Right kidney (tissue), 9 donors: Measurements from ENCODE around the gene NELL2.
"Not testable (repeated sequence)": the region's sequence is repeated elsewhere in the genome, so short reads cannot be mapped to it uniquely, and the experiment has no call there.

Experiments used
- DNase-seq: peaks from one replicate; pipeline ENCODE4 v3.0.0-alpha.2; 2016
- long read RNA-seq, 8 donors: transcript quantifications; one replicate each; lab custom pipeline, GENCODE V29; 2026

Gene NELL2
- long read RNA-seq, donor 1, partial matches to known transcripts, result 5 of 8 reads
- long read RNA-seq, donor 1, other reads (novel, unspliced or antisense), result 0 of 8 reads
- long read RNA-seq, donor 2, partial matches to known transcripts, result 0 of 1 reads
- long read RNA-seq, donor 2, other reads (novel, unspliced or antisense), result 0 of 1 reads
- long read RNA-seq, donor 3, result 0 reads
- long read RNA-seq, donor 4, partial matches to known transcripts, result 5 of 8 reads
- long read RNA-seq, donor 4, other reads (novel, unspliced or antisense), result 0 of 8 reads
- long read RNA-seq, donor 5, partial matches to known transcripts, result 6 of 8 reads
- long read RNA-seq, donor 5, other reads (novel, unspliced or antisense), result 0 of 8 reads
- long read RNA-seq, donor 6, partial matches to known transcripts, result 0 of 2 reads
- long read RNA-seq, donor 6, other reads (novel, unspliced or antisense), result 0 of 2 reads
- long read RNA-seq, donor 7, partial matches to known transcripts, result 0 of 5 reads
- long read RNA-seq, donor 7, other reads (novel, unspliced or antisense), result 0 of 5 reads
- long read RNA-seq, donor 8, partial matches to known transcripts, result 6 of 8 reads
- long read RNA-seq, donor 8, other reads (novel, unspliced or antisense), result 0 of 8 reads

DNA sequence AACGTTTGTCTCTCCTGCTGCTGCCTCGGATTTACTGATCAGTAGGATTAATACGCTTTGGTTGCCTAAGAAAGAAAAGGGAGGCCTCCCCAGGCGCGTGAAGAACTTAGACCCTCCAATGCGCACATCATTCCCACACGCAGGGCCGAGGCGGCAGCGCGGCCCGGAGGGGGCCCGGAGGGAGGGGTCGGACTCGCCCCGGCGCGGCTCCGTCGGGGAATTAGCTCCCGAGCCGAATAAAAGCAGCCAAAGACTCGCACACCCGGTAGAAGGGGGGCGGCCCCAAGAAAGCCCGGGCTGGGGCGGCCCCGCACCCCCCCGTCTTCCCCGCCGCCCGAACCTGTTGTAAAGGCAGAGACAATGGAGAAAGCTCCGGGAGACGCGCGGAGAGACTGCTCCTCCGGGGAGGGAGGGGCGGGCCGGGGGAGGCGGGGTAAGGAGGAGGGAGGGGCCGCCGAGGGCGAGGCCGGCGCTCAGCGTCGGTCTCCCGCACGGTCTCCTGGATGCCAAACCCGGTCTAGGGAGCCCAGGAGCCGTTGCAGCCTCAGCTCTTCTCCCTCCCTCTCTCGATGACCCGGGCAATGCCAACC is at the start of gene NELL2:
NELL2 (minus strand) TSS at position 362 of the 590 bp plus-strand sequence. CDS start 446 bp downstream, outside the sequence.
- DNase-seq, result no peak

DNA sequence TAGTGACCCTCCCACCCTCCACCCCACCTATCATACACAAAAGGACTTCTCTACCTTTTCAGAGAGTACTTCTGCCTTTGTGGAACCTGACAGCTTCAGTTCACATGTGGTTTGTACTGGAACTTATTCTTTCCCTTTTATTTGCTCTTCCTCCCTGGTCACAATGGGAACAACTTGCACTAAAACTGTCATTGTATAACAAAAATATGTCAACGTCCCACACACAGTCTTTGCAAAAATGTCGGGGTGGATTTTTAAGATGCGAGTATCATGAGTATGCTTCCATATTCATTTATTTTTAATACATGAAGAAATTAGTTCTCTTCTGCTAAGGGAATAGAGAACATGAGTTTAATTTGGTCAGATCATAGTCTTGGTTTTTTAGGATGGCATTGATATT is 45.6 kb upstream of the NELL2 start:
- no peak for DNase-seq

DNA sequence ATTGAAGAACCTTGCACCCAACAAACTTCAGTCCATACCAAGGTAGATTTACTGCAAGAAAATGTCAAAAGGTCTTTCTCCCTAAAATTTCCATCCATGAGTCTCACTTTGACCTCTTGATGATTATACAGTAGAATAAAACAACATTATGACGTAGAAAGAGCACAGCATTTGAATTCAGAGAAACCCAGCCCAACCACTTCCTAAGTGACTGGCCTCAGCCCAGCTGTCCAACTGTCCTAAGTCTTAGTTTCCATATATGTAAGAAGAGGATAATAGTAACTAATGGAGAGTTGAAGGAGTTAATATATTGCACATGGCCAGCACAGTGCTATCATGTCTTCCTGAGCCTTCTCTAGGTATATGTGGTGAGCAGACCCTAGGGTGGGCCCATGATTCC is 41.0 kb upstream of the NELL2 start:
- DNase-seq, result no peak

DNA sequence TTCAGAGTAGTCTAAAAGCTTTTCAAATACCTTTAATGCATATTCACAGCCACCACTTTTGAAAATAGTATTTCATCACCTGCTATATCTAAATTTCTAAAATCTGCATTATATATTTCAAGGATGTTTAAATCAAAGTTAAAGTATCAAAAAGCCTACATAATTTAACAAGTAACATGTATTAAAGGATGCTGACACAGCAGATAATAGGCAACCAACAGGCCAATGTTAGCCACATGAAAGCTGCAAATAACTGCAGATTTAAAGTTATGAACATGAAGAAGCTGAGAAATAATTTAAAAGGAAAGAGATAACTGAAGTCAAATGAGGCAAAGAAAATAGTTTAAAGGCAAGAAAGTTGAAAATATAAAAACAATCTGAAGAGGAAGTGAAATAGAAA is 39.8 kb upstream of the NELL2 start:
- DNase-seq, result no peak

DNA sequence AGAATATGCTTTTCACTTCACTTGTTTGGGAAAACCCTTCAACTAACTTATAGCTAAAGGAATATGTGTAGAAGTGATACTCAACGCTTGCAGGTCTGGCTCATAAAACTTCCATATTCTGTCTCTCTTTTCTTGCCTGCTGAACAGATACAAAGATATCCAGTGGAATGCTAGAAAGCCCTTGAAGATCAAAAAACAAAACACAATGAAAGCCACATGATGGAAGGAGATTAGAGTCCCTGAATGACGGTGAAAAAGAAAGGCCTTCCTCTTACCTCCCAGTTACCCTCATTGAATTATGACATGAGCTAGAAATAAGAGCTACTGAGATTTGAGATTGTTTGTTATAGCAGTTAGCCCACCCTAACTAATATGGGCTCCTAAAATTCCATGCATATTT is 28.2 kb upstream of the NELL2 start:
- no peak for DNase-seq

DNA sequence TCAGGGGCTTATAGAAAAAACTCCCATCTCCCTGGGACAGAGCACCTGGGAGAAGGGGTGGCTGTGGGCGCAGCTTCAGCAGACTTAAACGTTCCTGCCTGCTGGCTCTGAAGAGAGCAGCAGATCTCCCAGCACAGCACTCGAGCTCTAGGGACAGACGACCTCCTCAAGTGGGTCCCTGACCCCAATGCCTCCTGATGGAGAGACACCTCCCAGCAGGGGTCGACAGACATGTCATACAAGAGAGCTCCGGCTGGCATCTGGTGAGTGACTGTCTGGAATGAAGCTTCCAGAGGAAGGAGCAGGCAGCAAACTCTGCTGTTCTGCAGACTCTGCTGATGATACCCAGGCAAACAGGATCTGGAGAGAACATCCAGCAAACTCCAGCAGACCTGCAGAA is 22.0 kb upstream of the NELL2 start:
- DNase-seq, result not testable (repeated sequence)

DNA sequence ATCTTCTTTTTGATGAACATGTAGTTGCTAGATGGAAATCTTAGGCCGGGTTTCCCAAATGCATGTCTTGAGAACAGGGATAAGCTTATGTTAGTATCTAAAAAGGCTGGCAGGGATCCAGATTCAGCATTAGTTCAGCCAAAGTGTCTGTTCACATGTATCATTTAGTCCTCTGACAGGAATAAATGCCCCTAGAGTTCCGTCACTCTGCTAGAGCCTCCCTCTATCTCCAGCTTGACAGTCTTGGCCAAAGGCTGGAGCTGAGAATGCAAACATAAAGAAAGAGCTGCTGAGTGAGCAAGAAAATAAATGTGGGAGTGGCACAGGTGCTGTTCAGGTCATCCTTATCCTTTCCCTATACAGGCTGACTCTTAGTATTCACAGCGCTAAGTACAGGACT is 13.8 kb upstream of the NELL2 start:
- DNase-seq, result no peak

DNA sequence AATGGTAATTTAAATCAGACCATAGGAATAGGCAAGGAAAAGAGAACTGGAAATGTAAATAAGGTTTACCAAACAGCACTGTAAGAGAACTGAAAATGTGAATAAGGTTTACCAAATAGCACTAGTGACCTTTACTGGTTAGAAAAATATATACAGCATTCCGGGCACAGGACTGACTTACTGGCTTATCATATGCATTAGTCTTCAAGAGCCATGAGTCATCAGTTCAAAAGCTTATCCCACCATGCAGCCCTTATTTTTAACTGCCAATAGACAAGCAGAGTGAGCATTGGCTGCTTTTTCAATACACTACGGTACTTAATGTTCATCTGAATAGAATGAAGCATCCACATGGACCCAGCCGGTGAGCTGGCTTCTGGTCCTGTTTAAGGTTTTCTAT is 13.0 kb upstream of the NELL2 start:
- no peak for DNase-seq

DNA sequence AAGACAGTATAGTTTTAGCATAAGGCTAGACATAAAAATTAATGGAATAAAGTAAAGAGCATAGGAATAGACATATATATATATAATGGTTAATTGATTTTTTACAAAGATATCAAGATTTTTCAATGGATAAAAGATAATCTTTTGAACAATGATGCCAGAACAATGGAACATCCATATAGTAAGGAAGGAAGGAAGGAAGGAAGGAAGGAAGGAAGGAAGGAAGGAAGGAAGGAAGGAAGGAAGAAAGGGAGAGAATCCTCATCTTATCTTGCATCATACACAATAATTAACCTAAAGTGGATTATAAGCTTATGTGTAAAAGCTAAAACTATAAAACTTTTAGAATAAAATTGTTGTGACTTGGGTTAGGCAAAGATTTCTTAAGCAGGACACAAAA is 9.8 kb upstream of the NELL2 start:
- DNase-seq, result no peak

DNA sequence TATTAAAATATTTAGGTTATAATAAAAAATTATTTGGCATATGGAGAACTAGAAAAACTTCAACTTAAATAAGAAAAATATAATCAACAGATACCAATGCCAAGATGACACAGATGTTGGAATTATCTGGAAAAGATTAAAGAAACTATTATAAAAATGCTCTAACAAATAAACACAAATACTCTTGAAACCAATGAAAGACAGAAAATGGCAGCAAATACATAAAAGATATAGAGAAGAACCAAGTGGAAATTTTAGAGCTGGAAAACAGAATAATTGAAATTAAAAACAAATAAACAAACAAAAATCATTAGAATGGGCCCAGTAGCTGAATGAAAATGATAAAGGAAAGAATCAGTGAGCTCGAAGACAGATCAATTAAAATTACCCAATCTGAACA is 5.1 kb upstream of the NELL2 start:
- DNase-seq, result no peak

DNA sequence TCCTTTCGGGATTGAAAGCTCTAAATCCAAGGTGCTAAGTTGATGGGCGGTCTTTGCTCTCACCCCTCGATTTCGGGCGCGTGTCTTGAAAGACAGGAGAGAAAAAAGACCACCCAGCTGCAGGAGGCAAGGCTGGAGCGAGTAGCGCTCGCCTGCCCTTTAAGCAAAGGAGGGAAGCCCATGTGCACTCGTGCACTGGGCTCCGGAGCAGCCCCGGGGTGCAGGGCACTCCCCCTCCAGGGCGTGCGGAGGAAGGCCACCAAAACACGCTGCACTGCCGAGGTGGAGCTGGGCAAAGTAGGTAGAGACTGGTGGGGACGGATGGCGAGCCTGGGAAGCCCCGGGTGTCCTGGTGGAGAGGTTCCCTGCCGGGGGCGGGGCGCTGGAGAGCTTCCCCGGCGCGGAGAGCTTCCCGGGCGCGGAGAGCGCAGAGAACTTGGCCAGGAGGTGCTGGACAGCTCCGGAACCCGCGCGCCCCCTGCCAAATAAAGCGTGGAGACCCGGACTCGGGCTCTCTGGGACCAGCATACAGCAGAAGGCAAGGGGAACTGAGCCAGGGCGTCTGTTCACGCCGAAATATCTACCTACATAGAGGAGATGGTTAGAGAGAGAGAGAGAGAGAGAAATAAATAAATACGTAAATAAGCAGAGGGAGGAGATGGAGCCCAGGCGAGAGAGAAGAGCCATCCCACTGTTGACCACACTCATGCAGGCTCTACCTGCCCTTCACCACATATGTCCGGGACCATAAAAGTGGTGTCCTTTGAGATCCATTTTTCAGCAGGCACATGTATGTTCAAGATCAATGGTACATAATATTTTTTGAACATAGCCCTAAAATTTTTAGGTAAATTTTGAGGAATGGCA is 662 bp upstream of the NELL2 start:
- peak; percentile 84 for DNase-seq

DNA sequence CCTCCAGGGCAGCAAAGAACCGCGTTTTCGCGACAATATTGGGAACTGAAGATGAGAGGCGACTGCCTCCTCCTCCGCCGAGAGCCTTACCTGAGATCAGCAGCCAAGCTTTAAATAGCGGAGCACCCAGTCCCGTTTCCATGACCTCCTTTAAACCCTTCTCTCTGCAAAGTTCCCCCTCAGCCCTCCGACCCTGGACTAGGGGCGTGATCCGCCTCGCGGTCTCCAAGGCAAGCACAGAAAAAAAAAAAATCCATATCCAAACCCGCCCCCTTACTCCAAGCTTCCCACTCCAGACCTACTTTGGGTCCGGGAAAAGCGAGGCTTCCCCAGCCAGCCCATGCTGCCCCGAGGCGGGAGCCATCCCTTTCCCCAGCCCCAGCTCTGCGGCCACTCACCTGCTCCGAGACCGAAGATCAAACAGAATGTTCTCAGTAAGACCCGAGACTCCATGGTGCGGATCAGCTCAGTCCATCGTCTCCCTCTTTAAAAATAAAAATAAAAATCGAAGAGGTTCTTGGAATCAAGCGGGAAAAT is 630 bp downstream of the NELL2 start:
- DNase-seq, result peak; percentile 59

DNA sequence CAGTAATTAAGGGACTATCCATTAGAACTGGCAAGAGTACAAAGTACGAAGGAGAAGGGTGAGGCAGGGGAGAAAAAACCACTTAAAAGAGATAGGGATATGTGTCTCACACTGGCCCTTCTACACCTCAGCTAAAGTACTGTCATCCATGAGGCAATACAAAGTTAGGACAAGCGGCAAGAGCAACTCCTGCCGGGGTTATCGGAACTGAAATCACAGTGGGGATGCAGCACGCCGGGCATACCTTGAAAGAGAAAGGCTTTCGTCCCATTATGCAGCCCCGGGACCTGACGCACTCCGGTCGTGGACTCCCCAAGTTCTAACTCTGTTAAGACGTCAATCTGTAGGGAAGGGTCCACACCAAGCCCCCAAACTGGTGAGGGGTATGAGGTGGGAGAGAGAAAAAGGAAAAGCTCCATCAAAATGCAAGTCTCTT is 1.1 kb downstream of the NELL2 start:
- no peak for DNase-seq

DNA sequence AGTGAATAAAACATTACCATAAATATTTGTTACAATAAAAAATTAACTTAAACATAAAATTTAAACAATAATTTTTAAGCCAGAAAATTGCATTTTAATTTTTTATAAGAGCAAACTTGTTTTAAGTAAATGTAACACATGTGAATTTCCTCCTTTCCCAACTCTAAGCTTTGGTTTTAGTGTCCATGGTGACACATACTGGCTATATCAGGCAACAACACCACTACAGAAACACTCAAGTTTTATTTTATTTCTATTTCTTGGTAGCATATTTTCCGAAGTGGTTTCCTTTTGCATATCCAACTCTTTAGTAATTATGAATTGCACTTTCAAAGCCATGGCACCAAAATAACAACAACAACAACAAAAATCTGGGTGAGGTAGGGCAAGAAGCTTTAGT is 2.2 kb downstream of the NELL2 start:
- DNase-seq, result no peak

DNA sequence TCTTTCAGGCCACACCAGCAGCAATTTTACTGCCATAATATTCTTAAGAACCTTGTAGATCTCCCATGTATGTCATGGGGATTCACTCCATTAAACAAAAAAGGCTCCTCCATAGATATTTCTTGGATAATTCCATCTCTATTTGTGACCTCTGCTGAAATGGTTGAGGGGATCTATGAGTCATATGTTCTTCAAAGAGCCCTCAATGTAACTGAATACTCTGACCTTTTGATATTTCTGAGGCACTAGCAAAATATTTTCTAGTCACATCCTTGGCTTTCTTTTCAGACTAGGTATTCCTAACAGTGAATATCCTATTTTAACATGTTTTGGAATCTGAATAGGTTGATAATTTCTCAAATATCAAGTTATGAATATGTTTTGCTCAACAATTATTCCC is 6.6 kb downstream of the NELL2 start:
- no peak for DNase-seq

DNA sequence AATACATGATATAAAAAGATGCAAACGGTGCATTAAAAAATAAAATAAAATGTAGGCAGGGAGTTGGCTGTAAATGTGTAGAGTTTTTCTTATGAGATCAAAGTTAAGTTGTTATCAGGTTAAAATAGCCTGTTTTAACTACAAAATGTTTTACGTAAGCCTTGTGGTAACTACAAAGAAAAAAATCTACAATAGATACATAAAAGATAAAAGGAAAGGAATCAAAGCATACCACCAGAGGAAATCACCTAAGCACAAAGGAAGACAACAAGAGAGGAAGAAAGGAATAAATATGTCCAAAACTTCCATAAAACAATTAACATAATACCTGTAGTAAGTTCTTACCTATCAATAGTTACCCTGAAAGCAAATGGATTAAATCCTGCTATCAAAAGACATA is 12.2 kb downstream of the NELL2 start:
- no peak for DNase-seq

DNA sequence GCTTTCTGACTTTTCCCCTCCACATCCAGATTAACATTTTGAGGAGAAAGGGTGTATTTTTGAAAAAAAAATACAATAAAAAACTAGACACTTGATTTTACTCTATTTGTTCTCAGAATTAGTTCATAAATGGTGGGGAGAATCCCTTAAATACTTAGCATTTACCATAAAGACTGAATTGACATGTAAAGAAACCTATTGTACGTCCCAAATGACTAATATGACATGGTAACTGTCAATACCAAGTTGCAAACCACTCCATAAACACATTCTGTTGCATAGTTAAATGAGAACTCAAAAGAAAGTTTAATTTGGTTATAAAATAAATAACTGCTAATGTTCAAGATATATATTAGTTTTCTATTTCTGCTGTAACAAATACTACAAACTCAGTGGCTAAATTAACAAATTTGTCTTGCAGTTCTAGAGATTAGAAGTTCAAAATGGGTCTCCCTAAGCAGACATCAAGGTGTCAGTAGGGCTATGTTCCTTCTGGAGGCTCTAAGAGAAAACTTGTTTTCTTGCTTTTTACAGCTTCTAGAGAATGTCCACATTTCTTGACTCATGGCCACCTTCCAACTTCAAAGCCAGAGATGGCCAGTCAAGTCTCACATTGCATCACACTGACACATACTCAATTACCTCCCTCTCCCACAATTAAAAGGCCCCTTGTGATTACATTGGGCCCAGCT is 16.0 kb downstream of the NELL2 start:
- no peak for DNase-seq

DNA sequence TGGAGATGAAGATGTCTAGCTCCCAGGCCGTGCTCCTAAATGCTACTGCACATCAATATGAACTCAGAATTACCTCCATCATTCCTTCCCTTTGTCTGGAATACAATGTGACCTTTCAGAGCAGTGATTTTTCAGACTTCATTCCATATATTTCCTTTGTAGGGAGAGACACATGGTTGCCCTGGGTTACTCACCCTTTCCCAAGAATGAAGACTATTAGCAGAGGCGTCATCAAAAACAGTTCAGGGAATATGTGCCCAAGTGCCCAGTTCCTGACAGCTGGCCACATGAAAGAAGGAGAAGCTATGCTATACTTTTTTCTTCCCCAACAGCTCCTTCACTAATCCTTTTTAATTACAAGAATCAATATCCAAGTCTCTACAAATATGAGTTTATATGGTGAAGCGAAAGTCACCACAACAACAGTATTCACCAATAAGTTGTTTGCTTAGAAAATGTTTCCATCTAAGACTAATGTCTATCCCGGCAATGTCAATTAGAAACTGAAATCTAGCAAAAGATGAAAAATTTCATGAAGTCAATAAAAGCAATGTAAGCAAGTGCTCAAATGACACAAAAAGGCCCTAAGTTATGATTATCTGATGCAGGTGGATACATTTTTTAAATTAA is 17.8 kb downstream of the NELL2 start:
- DNase-seq, result no peak

DNA sequence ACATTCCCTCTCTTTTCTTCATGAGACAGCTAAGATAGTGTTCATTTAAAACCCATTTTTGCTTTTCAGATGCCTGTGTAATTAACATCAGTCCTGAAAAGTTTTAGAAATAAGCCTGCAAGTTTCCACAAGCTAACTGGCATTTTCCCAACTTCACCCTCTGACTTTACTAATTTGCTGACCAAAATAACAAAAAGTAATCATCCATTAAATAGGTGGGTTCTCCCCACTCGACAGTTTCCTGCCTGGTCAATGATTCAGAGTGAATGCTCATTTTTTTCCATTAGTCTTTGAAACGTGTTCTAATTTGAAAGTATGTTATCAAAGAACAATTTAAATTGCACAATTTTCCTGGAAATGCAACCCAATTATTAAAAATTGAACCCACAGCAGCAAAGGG is 23.6 kb downstream of the NELL2 start:
- DNase-seq, result no peak

DNA sequence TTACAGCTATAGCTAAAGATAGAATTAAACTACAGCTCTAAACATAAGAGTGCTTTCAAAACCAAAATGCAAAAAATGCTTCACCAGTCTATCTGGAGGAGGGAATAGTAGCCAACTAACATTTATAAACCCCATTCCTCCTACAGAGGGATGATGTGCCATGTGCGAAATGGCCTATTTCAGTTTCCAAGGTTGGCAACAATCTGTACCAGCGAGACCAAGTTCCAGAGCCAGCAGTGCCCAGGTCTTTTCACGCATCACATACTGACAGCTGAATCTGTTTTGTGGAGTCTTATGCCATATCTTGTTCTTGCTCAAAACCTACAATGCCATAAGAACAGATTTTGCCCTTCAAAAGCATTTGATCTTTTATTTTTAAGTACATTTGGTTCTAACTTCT is 24.5 kb downstream of the NELL2 start:
- no peak for DNase-seq

DNA sequence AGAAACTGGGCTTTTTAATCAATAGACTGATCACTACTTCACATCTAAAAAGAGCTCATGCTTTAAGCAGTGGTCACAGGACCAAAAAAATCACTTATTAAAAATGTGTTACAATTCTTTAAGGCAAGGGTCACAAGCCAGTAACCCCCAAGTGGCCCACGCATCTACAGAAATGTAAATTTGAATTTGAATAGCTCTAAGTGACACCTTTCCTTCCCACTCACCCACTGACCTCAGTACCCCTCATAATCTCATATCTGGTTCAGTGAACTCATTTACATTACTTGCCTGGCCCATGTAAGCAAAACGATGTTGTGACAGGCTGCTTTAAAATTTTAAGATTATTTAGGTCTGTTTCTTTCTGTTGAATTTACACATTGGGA is 27.4 kb downstream of the NELL2 start:
- DNase-seq, result no peak
